ENCODE measurements around the gene PHF13. TPM values are rescaled to one million over a fixed set of nuclear protein-coding genes. Genes with fewer than 3 reads are reported as not detected.
"Not testable (repeated sequence)": the region's sequence is repeated elsewhere in the genome, so short reads cannot be mapped to it uniquely, and the experiment has no call there.

Gene PHF13
- polyA plus RNA-seq, 2 donors: 8.4 to 9.0 TPM

GRCh38 chr1:6593810-6594209 is 19.7 kb upstream of the PHF13 start:
- Histone ChIP-seq H3K9me3 (ENCODE audit: control insufficient read depth in 2 of 2, insufficient read depth in 1 of 2, low read depth in 1 of 2, low read length in 1 of 2) (peaks cover 0 to 1% of the 10 kb centered on the region in 2 donors), H3K36me3 (ENCODE audit: control insufficient read depth in 2 of 2, insufficient read depth in 2 of 2, low read length in 1 of 2) (peaks cover 20 to 78% of the 10 kb centered on the region in 2 donors), H3K27ac (ENCODE audit: low read depth in 2 of 2, low read length in 1 of 2) (no peak overlapping the region), H3K4me3 (ENCODE audit: low read depth in 1 of 2, low read length in 2 of 2) (no peak overlapping the region), H3K4me1 (ENCODE audit: control insufficient read depth in 2 of 2, insufficient read depth in 2 of 2, low read length in 1 of 2) (peaks cover 8 to 29% of the 10 kb centered on the region in 2 donors), H3K27me3 (ENCODE audit: control insufficient read depth in 1 of 2, insufficient read depth in 2 of 2, low read length in 2 of 2) (no peaks in the 10 kb centered on the region)
- 90 to 92% methylated on average over 15 of the region's 15 CpGs for WGBS, 2 donors

GRCh38 chr1:6594977-6595740 is 18.4 kb upstream of the PHF13 start:
- H3K27me3 ChIP-seq (ENCODE audit: control insufficient read depth in 1 of 2, insufficient read depth in 2 of 2, low read length in 2 of 2): no peaks in the 10 kb centered on the region
- 83 to 86% methylated on average over 11 of the region's 11 CpGs for WGBS, 2 donors
- peaks cover 20 to 74% of the 10 kb centered on the region in 2 donors for H3K36me3 ChIP-seq (ENCODE audit: control insufficient read depth in 2 of 2, insufficient read depth in 2 of 2, low read length in 1 of 2)
- peaks cover 12 to 33% of the 10 kb centered on the region in 2 donors for H3K4me1 ChIP-seq (ENCODE audit: control insufficient read depth in 2 of 2, insufficient read depth in 2 of 2, low read length in 1 of 2)
- H3K4me3 ChIP-seq (ENCODE audit: low read depth in 1 of 2, low read length in 2 of 2): no peak overlapping the region
- peak overlapping the region in 1 of 2 donors; percentile 40 for H3K27ac ChIP-seq (ENCODE audit: low read depth in 2 of 2, low read length in 1 of 2)
- peaks cover 0 to 1% of the 10 kb centered on the region in 2 donors for H3K9me3 ChIP-seq (ENCODE audit: control insufficient read depth in 2 of 2, insufficient read depth in 1 of 2, low read depth in 1 of 2, low read length in 1 of 2)

GRCh38 chr1:6596351-6596750 is 17.2 kb upstream of the PHF13 start:
- peaks cover 19 to 65% of the 10 kb centered on the region in 2 donors for H3K36me3 ChIP-seq (ENCODE audit: control insufficient read depth in 2 of 2, insufficient read depth in 2 of 2, low read length in 1 of 2)
- H3K4me1 ChIP-seq (ENCODE audit: control insufficient read depth in 2 of 2, insufficient read depth in 2 of 2, low read length in 1 of 2): peaks cover 12 to 31% of the 10 kb centered on the region in 2 donors
- 54 to 56% methylated on average over 7 of the region's 7 CpGs for WGBS, 2 donors
- peaks cover 0 to 1% of the 10 kb centered on the region in 2 donors for H3K9me3 ChIP-seq (ENCODE audit: control insufficient read depth in 2 of 2, insufficient read depth in 1 of 2, low read depth in 1 of 2, low read length in 1 of 2)
- peak overlapping the region in 1 of 2 donors; percentile 7 for H3K27ac ChIP-seq (ENCODE audit: low read depth in 2 of 2, low read length in 1 of 2)
- peak overlapping the region in 1 of 2 donors; percentile 16 for H3K4me3 ChIP-seq (ENCODE audit: low read depth in 1 of 2, low read length in 2 of 2)
- H3K27me3 ChIP-seq (ENCODE audit: control insufficient read depth in 1 of 2, insufficient read depth in 2 of 2, low read length in 2 of 2): no peaks in the 10 kb centered on the region

GRCh38 chr1:6596886-6597776 is 16.4 kb upstream of the PHF13 start:
- Histone ChIP-seq H3K4me3 (ENCODE audit: low read depth in 1 of 2, low read length in 2 of 2) (peak overlapping the region in 1 of 2 donors; percentile 16), H3K27ac (ENCODE audit: low read depth in 2 of 2, low read length in 1 of 2) (peak overlapping the region in 1 of 2 donors; percentile 59)
- WGBS, 2 donors: 68 to 71% methylated on average over 15 of the region's 15 CpGs

GRCh38 chr1:6597777-6598131 is 15.8 kb upstream of the PHF13 start:
- peaks cover 17 to 54% of the 10 kb centered on the region in 2 donors for H3K36me3 ChIP-seq (ENCODE audit: control insufficient read depth in 2 of 2, insufficient read depth in 2 of 2, low read length in 1 of 2)
- peak overlapping the region in 1 of 2 donors; percentile 5 for H3K4me3 ChIP-seq (ENCODE audit: low read depth in 1 of 2, low read length in 2 of 2)
- no peaks in the 10 kb centered on the region for H3K27me3 ChIP-seq (ENCODE audit: control insufficient read depth in 1 of 2, insufficient read depth in 2 of 2, low read length in 2 of 2)
- peaks cover 0 to 1% of the 10 kb centered on the region in 2 donors for H3K9me3 ChIP-seq (ENCODE audit: control insufficient read depth in 2 of 2, insufficient read depth in 1 of 2, low read depth in 1 of 2, low read length in 1 of 2)
- H3K4me1 ChIP-seq (ENCODE audit: control insufficient read depth in 2 of 2, insufficient read depth in 2 of 2, low read length in 1 of 2): peaks cover 12 to 28% of the 10 kb centered on the region in 2 donors
- H3K27ac ChIP-seq (ENCODE audit: low read depth in 2 of 2, low read length in 1 of 2): peak overlapping the region in 1 of 2 donors; percentile 59
- 56 to 70% methylated on average over 6 of the region's 6 CpGs for WGBS, 2 donors

More at GRCh38 chr1:6596886-6597776, 16.4 kb upstream of the PHF13 start:
- Histone ChIP-seq H3K4me1 (ENCODE audit: control insufficient read depth in 2 of 2, insufficient read depth in 2 of 2, low read length in 1 of 2) (peaks cover 12 to 28% of the 10 kb centered on the region in 2 donors), H3K36me3 (ENCODE audit: control insufficient read depth in 2 of 2, insufficient read depth in 2 of 2, low read length in 1 of 2) (peaks cover 17 to 59% of the 10 kb centered on the region in 2 donors), H3K9me3 (ENCODE audit: control insufficient read depth in 2 of 2, insufficient read depth in 1 of 2, low read depth in 1 of 2, low read length in 1 of 2) (peaks cover 0 to 1% of the 10 kb centered on the region in 2 donors), H3K27me3 (ENCODE audit: control insufficient read depth in 1 of 2, insufficient read depth in 2 of 2, low read length in 2 of 2) (no peaks in the 10 kb centered on the region)

GRCh38 chr1:6599141-6599975 is 14.2 kb upstream of the PHF13 start:
- H3K4me1 ChIP-seq (ENCODE audit: control insufficient read depth in 2 of 2, insufficient read depth in 2 of 2, low read length in 1 of 2): peaks cover 12 to 28% of the 10 kb centered on the region in 2 donors
- 39 to 50% methylated on average over 31 of the region's 31 CpGs for WGBS, 2 donors
- peak overlapping the region; percentile 46 to 98 for H3K4me3 ChIP-seq (ENCODE audit: low read depth in 1 of 2, low read length in 2 of 2)
- H3K27ac ChIP-seq (ENCODE audit: low read depth in 2 of 2, low read length in 1 of 2): peak overlapping the region; percentile 97
- H3K36me3 ChIP-seq (ENCODE audit: control insufficient read depth in 2 of 2, insufficient read depth in 2 of 2, low read length in 1 of 2): peaks cover 12 to 39% of the 10 kb centered on the region in 2 donors
- no peaks in the 10 kb centered on the region for H3K9me3 ChIP-seq (ENCODE audit: control insufficient read depth in 2 of 2, insufficient read depth in 1 of 2, low read depth in 1 of 2, low read length in 1 of 2)
- no peaks in the 10 kb centered on the region for H3K27me3 ChIP-seq (ENCODE audit: control insufficient read depth in 1 of 2, insufficient read depth in 2 of 2, low read length in 2 of 2)

GRCh38 chr1:6599991-6600390 is 13.5 kb upstream of the PHF13 start:
- Histone ChIP-seq H3K36me3 (ENCODE audit: control insufficient read depth in 2 of 2, insufficient read depth in 2 of 2, low read length in 1 of 2) (peaks cover 12 to 37% of the 10 kb centered on the region in 2 donors), H3K4me1 (ENCODE audit: control insufficient read depth in 2 of 2, insufficient read depth in 2 of 2, low read length in 1 of 2) (peaks cover 12 to 28% of the 10 kb centered on the region in 2 donors), H3K4me3 (ENCODE audit: low read depth in 1 of 2, low read length in 2 of 2) (peak overlapping the region; percentile 98), H3K27ac (ENCODE audit: low read depth in 2 of 2, low read length in 1 of 2) (peak overlapping the region; percentile 97 to 99)
- 30 to 36% methylated on average over 8 of the region's 8 CpGs for WGBS, 2 donors
- H3K9me3 ChIP-seq (ENCODE audit: control insufficient read depth in 2 of 2, insufficient read depth in 1 of 2, low read depth in 1 of 2, low read length in 1 of 2); H3K27me3 ChIP-seq (ENCODE audit: control insufficient read depth in 1 of 2, insufficient read depth in 2 of 2, low read length in 2 of 2): not testable (repeated sequence)

GRCh38 chr1:6600410-6601048 is 13.0 kb upstream of the PHF13 start:
- no peaks in the 10 kb centered on the region for H3K9me3 ChIP-seq (ENCODE audit: control insufficient read depth in 2 of 2, insufficient read depth in 1 of 2, low read depth in 1 of 2, low read length in 1 of 2)
- peaks cover 12 to 25% of the 10 kb centered on the region in 2 donors for H3K4me1 ChIP-seq (ENCODE audit: control insufficient read depth in 2 of 2, insufficient read depth in 2 of 2, low read length in 1 of 2)
- peaks cover 9 to 33% of the 10 kb centered on the region in 2 donors for H3K36me3 ChIP-seq (ENCODE audit: control insufficient read depth in 2 of 2, insufficient read depth in 2 of 2, low read length in 1 of 2)
- WGBS, 2 donors: 11% methylated on average over 10 of the region's 10 CpGs
- H3K27me3 ChIP-seq (ENCODE audit: control insufficient read depth in 1 of 2, insufficient read depth in 2 of 2, low read length in 2 of 2): no peaks in the 10 kb centered on the region
- H3K4me3 ChIP-seq (ENCODE audit: low read depth in 1 of 2, low read length in 2 of 2): peak overlapping the region; percentile 98
- H3K27ac ChIP-seq (ENCODE audit: low read depth in 2 of 2, low read length in 1 of 2): peak overlapping the region; percentile 97 to 99

Data from esophagus (tissue), 2 donors.